GM23248 (cell line): ENCODE results near the gene EOLA2. TPM values are rescaled to one million over a fixed set of nuclear protein-coding genes. Genes with fewer than 3 reads are reported as not detected.
"Not testable (repeated sequence)": the region's sequence is repeated elsewhere in the genome, so short reads cannot be mapped to it uniquely, and the experiment has no call there.

Experiments used
- DNase-seq: peaks from one replicate; pipeline ENCODE4 v3.0.0-alpha.2; 2015
- H2AFZ ChIP-seq: fragments of 200-600 bp; sonication (generic); 2 replicates; pipeline ENCODE4 v1.6.1; 2016; ENCODE audit warnings: antibody characterized with exemption
- H3F3A ChIP-seq: fragments of 200-600 bp; sonication (generic); 2 replicates; pipeline ENCODE4 v1.6.1; 2016; ENCODE audit warnings: mild to moderate bottlenecking, antibody characterized with exemption, mixed run types; ENCODE audit not compliant: insufficient read depth
- H3K27ac ChIP-seq: fragments of 200-600 bp; sonication (generic); 2 replicates; pipeline ENCODE4 v1.5.1; 2016; ENCODE audit warnings: mild to moderate bottlenecking
- H3K27me3 ChIP-seq: fragments of 200-600 bp; sonication (generic); replicated peaks from 2 replicates; pipeline ENCODE4 v1.6.1; 2016; ENCODE audit warnings: mild to moderate bottlenecking; ENCODE audit not compliant: insufficient read depth
- H3K36me3 ChIP-seq: fragments of 200-600 bp; sonication (generic); 2 replicates; pipeline ENCODE4 v1.6.1; 2016; ENCODE audit warnings: low read depth, mild to moderate bottlenecking
- H3K4me1 ChIP-seq: fragments of 200-600 bp; sonication (generic); 2 replicates; pipeline ENCODE4 v1.6.1; 2016; ENCODE audit warnings: mild to moderate bottlenecking; ENCODE audit not compliant: insufficient read depth
- H3K4me2 ChIP-seq: fragments of 200-600 bp; sonication (generic); one replicate; pipeline ENCODE4 v1.6.1; 2016; ENCODE audit warnings: mild to moderate bottlenecking; ENCODE audit not compliant: unreplicated experiment
- H3K4me3 ChIP-seq: fragments of 200-600 bp; sonication (generic); 2 replicates; pipeline ENCODE4 v1.5.1; 2016; ENCODE audit warnings: mild to moderate bottlenecking
- H3K79me2 ChIP-seq: fragments of 200-600 bp; sonication (generic); 2 replicates; pipeline ENCODE4 v1.6.1; 2016; ENCODE audit warnings: mild to moderate bottlenecking; ENCODE audit not compliant: insufficient read depth
- H3K9ac ChIP-seq: fragments of 200-600 bp; sonication (generic); 2 replicates; pipeline ENCODE4 v1.6.1; 2016; ENCODE audit warnings: mild to moderate bottlenecking
- H3K9me2 ChIP-seq: fragments of 200-600 bp; sonication (generic); 2 replicates; pipeline ENCODE4 v1.6.1; 2016; ENCODE audit warnings: mixed run types, mild to moderate bottlenecking, moderate library complexity; ENCODE audit not compliant: insufficient read depth
- H3K9me3 ChIP-seq: fragments of 200-600 bp; sonication (generic); one replicate; pipeline ENCODE4 v1.6.1; 2017; ENCODE audit warnings: low read depth
- H4K20me1 ChIP-seq: fragments of 200-600 bp; sonication (generic); 2 replicates; pipeline ENCODE4 v1.6.0; 2016; ENCODE audit not compliant: insufficient read depth
- EZH2 ChIP-seq: fragments of 200-600 bp; sonication (generic); IDR thresholded peaks from 2 replicates; pipeline ENCODE4 v1.6.1; 2018; ENCODE audit warnings: antibody characterized with exemption, mild to moderate bottlenecking; ENCODE audit not compliant: insufficient read depth, poor library complexity, severe bottlenecking
- EZH2phosphoT487 ChIP-seq: fragments of 200-600 bp; sonication (generic); IDR thresholded peaks from 2 replicates; pipeline ENCODE4 v1.6.1; 2018; ENCODE audit warnings: antibody characterized with exemption, moderate library complexity, mild to moderate bottlenecking, low read depth; ENCODE audit not compliant: insufficient read depth
- WGBS, 2 experiments: methylation state at CpG; one replicate each; pipeline ENCODE4 v1.1.6; 2015 to 2017; ENCODE audit warnings: low lambda C conversion rate in 2 of 2, low coverage in 1 of 2; ENCODE audit errors: missing lambda C conversion rate in 2 of 2; 5-methylcytosine and 5-hydroxymethylcytosine counted together
- in situ Hi-C: fragments of 300-500 bp; cut with MboI; formaldehyde crosslinking; loops from 2 replicates; pipeline ENCODE4 v1.15.0; 2020
- polyA plus RNA-seq: library from polyadenylated mRNA; unstranded; fragments of >200 nt; fragmentation: Nextera tagmentation; extraction: Ambion mirVana; gene quantifications from 2 replicates; pipeline ENCODE4 v1.2.1, GENCODE V29; 2016
- total RNA-seq: library from RNA; depleted of rRNA; stranded (reverse); fragments of >200 nt; shearing (Covaris generic); gene quantifications from 2 replicates; pipeline ENCODE4 v1.2.3, GENCODE V29; 2014

Gene EOLA2
- total and polyA plus RNA-seq, 2 experiments from 2014 or later = 28.1 to 48.2 TPM

DNA sequence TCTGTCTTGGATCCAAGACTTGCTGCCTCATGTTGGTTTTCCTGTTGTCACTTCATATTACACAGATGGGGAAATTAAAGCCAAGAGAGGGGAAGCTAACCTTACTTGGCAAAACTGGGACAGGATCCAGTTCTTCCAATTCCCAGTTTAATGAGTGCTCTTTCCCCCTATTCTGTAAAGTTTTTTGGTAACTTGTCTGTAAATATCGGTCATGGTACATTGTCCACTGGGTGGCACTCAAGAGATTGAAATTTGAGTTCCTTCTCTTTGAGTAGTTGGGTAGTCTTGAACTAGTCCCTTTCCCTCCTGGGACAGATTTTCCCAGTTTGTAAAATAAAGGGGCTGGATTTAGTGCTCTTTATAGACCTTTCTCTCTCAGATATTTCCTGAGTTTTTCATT is 12.4 kb upstream of the EOLA2 start:
- no peaks in the 10 kb centered on the region for H3K36me3 ChIP-seq
- TF ChIP-seq EZH2 = no peak
- WGBS, 2 experiments = 0% methylated on average over 1 of the region's 1 CpG
- no peaks in the 10 kb centered on the region for H3K27me3 ChIP-seq
- H4K20me1 ChIP-seq = no peaks in the 10 kb centered on the region
- H3K4me1 ChIP-seq = no peaks in the 10 kb centered on the region
- no peak overlapping the region for H3K4me3 ChIP-seq
- H3K9ac ChIP-seq = no peak overlapping the region
- H3K79me2 ChIP-seq = no peaks in the 10 kb centered on the region
- DNase-seq = peak; percentile 60
- H3K4me2 ChIP-seq = no peak overlapping the region
- H3K27ac ChIP-seq = no peak overlapping the region
- no peak overlapping the region for H2AFZ ChIP-seq
- no peaks in the 10 kb centered on the region for H3K9me2 ChIP-seq
- H3F3A ChIP-seq = no peaks in the 10 kb centered on the region
- in situ Hi-C loops = loop anchor here (25.0 kb wide), 4 partner anchors 412 to 762 kb away; partner anchors contain the start of gene MAMLD1
- H3K9me3 ChIP-seq = no peaks in the 10 kb centered on the region

- no peaks in the 10 kb centered on the region for H4K20me1 ChIP-seq
- DNase-seq = peak; percentile 4
- TF ChIP-seq EZH2 (no peak), EZH2phosphoT487 (no peak)
- H3K36me3 ChIP-seq = no peaks in the 10 kb centered on the region
- no peaks in the 10 kb centered on the region for H3K27me3 ChIP-seq
- no peaks in the 10 kb centered on the region for H3K79me2 ChIP-seq
- H3K27ac ChIP-seq = no peak overlapping the region
- WGBS, 2 experiments = 45 to 48% methylated on average over 6 of the region's 6 CpGs
- H3K9me2 ChIP-seq = no peaks in the 10 kb centered on the region
- no peaks in the 10 kb centered on the region for H3F3A ChIP-seq
- H2AFZ ChIP-seq = no peak overlapping the region
- H3K4me2 ChIP-seq = no peak overlapping the region
- no peak overlapping the region for H3K9ac ChIP-seq
- in situ Hi-C loops = loop anchor here (25.0 kb wide), 4 partner anchors 412 to 762 kb away; partner anchors contain the start of gene MAMLD1
- no peak overlapping the region for H3K4me3 ChIP-seq
- H3K4me1 ChIP-seq = no peaks in the 10 kb centered on the region
- no peaks in the 10 kb centered on the region for H3K9me3 ChIP-seq
Measured at GRCh38 chrX:149949743-149950436, 11.6 kb upstream of the EOLA2 start.

GRCh38 chrX:149948016-149948415 is 9.7 kb upstream of the EOLA2 start:
- Histone ChIP-seq H3K27ac (no peak overlapping the region), H4K20me1 (no peaks in the 10 kb centered on the region), H3K4me2 (no peak overlapping the region), H3K9ac (no peak overlapping the region), H3K79me2 (no peaks in the 10 kb centered on the region), H3F3A (no peaks in the 10 kb centered on the region), H3K4me3 (no peak overlapping the region), H2AFZ (no peak overlapping the region), H3K9me3 (no peaks in the 10 kb centered on the region), H3K36me3 (no peaks in the 10 kb centered on the region), H3K9me2 (no peaks in the 10 kb centered on the region), H3K27me3 (no peaks in the 10 kb centered on the region), H3K4me1 (no peaks in the 10 kb centered on the region)
- no peak for TF ChIP-seq EZH2phosphoT487
- TF ChIP-seq EZH2 = no peak
- in situ Hi-C loops = no loop called here
- 100% methylated on average over 1 to 3 of the region's 3 CpGs for WGBS, 2 experiments
- no peak for DNase-seq

DNA sequence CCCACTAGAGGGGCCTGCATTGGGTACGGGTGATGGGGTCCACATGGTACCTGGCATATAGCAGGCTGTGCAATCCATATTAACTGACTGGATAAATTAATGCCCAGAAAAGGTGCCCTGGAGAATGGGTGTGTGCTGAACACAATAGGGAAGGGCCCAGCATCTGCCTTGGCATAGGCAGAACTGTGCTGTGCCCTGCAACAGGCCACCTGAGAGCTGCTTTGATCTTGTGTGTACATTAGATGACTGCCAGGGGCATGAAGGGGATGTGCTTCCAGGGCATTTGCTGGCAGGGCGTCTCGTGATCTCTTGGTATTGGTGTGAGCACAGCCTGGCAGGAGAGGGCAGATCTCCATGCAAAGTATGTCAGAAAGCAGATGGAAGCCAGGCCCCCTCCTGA is 8.6 kb upstream of the EOLA2 start:
- no CpG with 5 or more reads among the region's 3 CpGs for WGBS, 2 experiments
- in situ Hi-C loops = not testable (repeated sequence)

GRCh38 chrX:149945820-149946219 is 7.5 kb upstream of the EOLA2 start:
- H3K9ac ChIP-seq, H3K4me3 ChIP-seq, DNase-seq, H3K79me2 ChIP-seq, H3K27me3 ChIP-seq, H3K36me3 ChIP-seq, H3F3A ChIP-seq, H3K9me2 ChIP-seq, in situ Hi-C loops, H4K20me1 ChIP-seq, H3K9me3 ChIP-seq, H3K4me2 ChIP-seq, H3K27ac ChIP-seq, H3K4me1 ChIP-seq, H2AFZ ChIP-seq: not testable (repeated sequence)
- 99 to 100% methylated on average over 2 to 9 of the region's 9 CpGs for WGBS, 2 experiments

More for the DNA sequence above, 8.6 kb upstream of the EOLA2 start:
- H3K9me2 ChIP-seq, H3K27me3 ChIP-seq, H3K4me1 ChIP-seq, DNase-seq, H3K36me3 ChIP-seq, H3K27ac ChIP-seq, H3K79me2 ChIP-seq, H4K20me1 ChIP-seq, H3K9ac ChIP-seq, H3F3A ChIP-seq, H3K4me2 ChIP-seq, H2AFZ ChIP-seq, H3K4me3 ChIP-seq, H3K9me3 ChIP-seq: not testable (repeated sequence)

DNA sequence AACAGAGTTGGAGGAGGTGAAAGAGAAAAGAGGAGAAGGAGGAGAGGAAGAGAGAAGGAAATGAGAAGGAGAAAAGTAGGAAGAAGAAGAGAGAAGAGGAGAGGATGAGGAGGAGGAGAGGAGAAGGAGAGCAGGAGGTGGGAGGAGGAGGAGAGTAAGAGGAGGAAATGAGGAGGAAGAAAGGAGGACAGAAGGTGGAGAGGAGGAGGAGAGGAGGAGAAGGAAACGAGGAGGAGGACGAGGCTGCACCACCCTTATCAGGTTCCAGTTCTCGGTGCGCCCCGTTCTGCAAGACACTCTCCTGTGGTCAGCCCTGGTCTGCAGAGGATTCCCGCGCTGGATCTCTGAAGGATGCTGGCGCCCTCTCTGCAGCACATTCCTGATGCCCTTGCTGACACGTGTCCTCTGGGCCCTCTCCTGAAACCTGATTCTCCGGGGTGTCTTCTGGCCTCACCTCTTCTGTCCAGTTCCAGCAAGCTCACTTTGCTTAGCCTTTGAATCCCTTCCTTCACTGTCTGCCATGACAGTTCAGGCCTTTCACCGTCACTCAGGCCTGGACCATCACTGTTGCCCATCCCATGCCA is 6.9 kb upstream of the EOLA2 start:
- DNase-seq, H4K20me1 ChIP-seq, H3K27me3 ChIP-seq, H3K4me3 ChIP-seq, H2AFZ ChIP-seq, H3K4me2 ChIP-seq, H3K79me2 ChIP-seq, H3F3A ChIP-seq, H3K27ac ChIP-seq, in situ Hi-C loops, H3K9ac ChIP-seq, H3K36me3 ChIP-seq, H3K4me1 ChIP-seq, H3K9me2 ChIP-seq, H3K9me3 ChIP-seq: not testable (repeated sequence)
- 88% methylated on average over 8 of the region's 11 CpGs; no CpG with 5 or more reads in 1 of the 2 experiments for WGBS, 2 experiments

GRCh38 chrX:149940674-149941024 is 2.4 kb upstream of the EOLA2 start:
- H3K9ac ChIP-seq, H3K36me3 ChIP-seq, H3K27me3 ChIP-seq, H3K4me1 ChIP-seq, H4K20me1 ChIP-seq, H2AFZ ChIP-seq, DNase-seq, H3K27ac ChIP-seq, H3K9me3 ChIP-seq, in situ Hi-C loops, H3F3A ChIP-seq, H3K9me2 ChIP-seq: not testable (repeated sequence)
- Histone ChIP-seq H3K79me2 (peaks cover 13% of the 10 kb centered on the region), H3K4me2 (peak overlapping the region; percentile 57), H3K4me3 (peak overlapping the region; percentile 51; the same call in 1 of the 2 replicates)
- WGBS, 2 experiments = 0 to 3% methylated on average over 1 to 6 of the region's 11 CpGs
